LNCAP (cell line): ENCODE measurements around the gene RCAN2.

Experiments used
- CTCF ChIP-seq: fragments of 450-650 bp; IDR thresholded peaks from 2 replicates; pipeline ENCODE4 v1.5.1; 2017; ENCODE audit warnings: mild to moderate bottlenecking

Gene RCAN2

GRCh38 chr6:46491201-46491627, at the start of gene RCAN2:
Gene RCAN2 (minus strand): TSS chr6:46491449.
- TF ChIP-seq CTCF, result no peak

- no peak for TF ChIP-seq CTCF
Observed at GRCh38 chr6:46539866-46540265, 48.6 kb upstream of the RCAN2 start.

- TF ChIP-seq CTCF, result no peak
Observed at GRCh38 chr6:46538800-46539480, 47.7 kb upstream of the RCAN2 start.

- TF ChIP-seq CTCF, result no peak
Observed at GRCh38 chr6:46530896-46531295, 39.6 kb upstream of the RCAN2 start.

- TF ChIP-seq CTCF, result no peak
Observed at GRCh38 chr6:46528961-46529750, 37.9 kb upstream of the RCAN2 start.

GRCh38 chr6:46526607-46527006, 35.4 kb upstream of the RCAN2 start:
- TF ChIP-seq CTCF, result no peak

GRCh38 chr6:46525583-46525982, 34.3 kb upstream of the RCAN2 start:
- TF ChIP-seq CTCF, result no peak
